GM12872 (cell line): ENCODE measurements around the gene REC8.

ENCODE experiments used
- CTCF ChIP-seq: IDR thresholded peaks from 3 replicates; pipeline ENCODE4 v1.5.1; 2011; ENCODE audit warnings: low read depth, mild to moderate bottlenecking, low read length, moderate library complexity; ENCODE audit not compliant: insufficient read depth

The REC8 gene

GRCh38 chr14:24183014-24183481, 11.2 kb downstream of the REC8 start:
- no peak for TF ChIP-seq CTCF

- TF ChIP-seq CTCF = no peak
Observed at GRCh38 chr14:24184104-24184970, 12.5 kb downstream of the REC8 start.

GRCh38 chr14:24185026-24185425, 13.1 kb downstream of the REC8 start:
- no peak for TF ChIP-seq CTCF

- no peak for TF ChIP-seq CTCF
Observed at GRCh38 chr14:24185741-24186140, 13.9 kb downstream of the REC8 start.

- TF ChIP-seq CTCF = no peak
Observed at GRCh38 chr14:24186831-24187538, 15.1 kb downstream of the REC8 start.

GRCh38 chr14:24187539-24187915, 15.6 kb downstream of the REC8 start:
- TF ChIP-seq CTCF = no peak

GRCh38 chr14:24188251-24189058, 16.6 kb downstream of the REC8 start, which contains the start of gene IPO4:
Gene IPO4, minus strand, starts transcription at chr14:24188816. Its CDS starts 29 bp downstream, at chr14:24188787.
- TF ChIP-seq CTCF = no peak
